GM18505 (cell line): Measurements from ENCODE around the gene ANO4.
"Not testable (repeated sequence)": the region's sequence is repeated elsewhere in the genome, so short reads cannot be mapped to it uniquely, and the experiment has no call there.

Experiments
- ATAC-seq: cut with Tn5 transposase; IDR thresholded peaks from one replicate; pipeline ENCODE4 v1.9.1; 2021; ENCODE audit not compliant: unreplicated experiment
- POLR2A ChIP-seq: IDR thresholded peaks from 4 replicates; pipeline ENCODE4 v1.6.1; 2011; ENCODE audit warnings: borderline replicate concordance; ENCODE audit not compliant: insufficient read depth, insufficient read length; ENCODE audit errors: extremely low read depth

ANO4 gene

GRCh38 chr12:101127521-101128219, 333.1 kb downstream of the ANO4 start:
- no peak for TF ChIP-seq POLR2A
- ATAC-seq = no peak

GRCh38 chr12:101145777-101146431, 351.3 kb downstream of the ANO4 start:
- not testable (repeated sequence) for ATAC-seq

- no peak for TF ChIP-seq POLR2A
- no peak for ATAC-seq
Measured at GRCh38 chr12:101165319-101165718, 370.7 kb downstream of the ANO4 start.

- no peak for ATAC-seq
- no peak for TF ChIP-seq POLR2A
Measured at GRCh38 chr12:101166866-101167265, 372.3 kb downstream of the ANO4 start.

GRCh38 chr12:101168001-101168400, 373.4 kb downstream of the ANO4 start:
- no peak for TF ChIP-seq POLR2A

GRCh38 chr12:101172316-101172715, 377.7 kb downstream of the ANO4 start:
- no peak for ATAC-seq
- no peak for TF ChIP-seq POLR2A

More at GRCh38 chr12:101168001-101168400, 373.4 kb downstream of the ANO4 start:
- ATAC-seq = no peak

- ATAC-seq = no peak
Measured at GRCh38 chr12:101173197-101173749, 378.7 kb downstream of the ANO4 start.

GRCh38 chr12:101174541-101174940, 380.0 kb downstream of the ANO4 start:
- no peak for TF ChIP-seq POLR2A
- ATAC-seq = no peak

More at GRCh38 chr12:101173197-101173749, 378.7 kb downstream of the ANO4 start:
- no peak for TF ChIP-seq POLR2A
